ENCODE measurements around the gene OR51M1. TPM values are rescaled to one million over a fixed set of nuclear protein-coding genes. Genes with fewer than 3 reads are reported as not detected.
"Not testable (repeated sequence)": the region's sequence is repeated elsewhere in the genome, so short reads cannot be mapped to it uniquely, and the experiment has no call there.

Gene OR51M1, protein sequence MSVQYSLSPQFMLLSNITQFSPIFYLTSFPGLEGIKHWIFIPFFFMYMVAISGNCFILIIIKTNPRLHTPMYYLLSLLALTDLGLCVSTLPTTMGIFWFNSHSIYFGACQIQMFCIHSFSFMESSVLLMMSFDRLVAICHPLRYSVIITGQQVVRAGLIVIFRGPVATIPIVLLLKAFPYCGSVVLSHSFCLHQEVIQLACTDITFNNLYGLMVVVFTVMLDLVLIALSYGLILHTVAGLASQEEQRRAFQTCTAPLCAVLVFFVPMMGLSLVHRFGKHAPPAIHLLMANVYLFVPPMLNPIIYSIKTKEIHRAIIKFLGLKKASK
- not detected for polyA plus RNA-seq (2012; ENCODE audit: low read depth, missing spikeins)

- FAIRE-seq (no peak), DNase-seq (ENCODE audit: insufficient read length, low spot score) (no peak)
- no peak for TF ChIP-seq POU2F2 (IDR thresholded peaks at IDR 0.05; ENCODE audit: low read depth, low read length)
- TF ChIP-seq PAX5 (IDR thresholded peaks at IDR 0.05; ENCODE audit: insufficient read depth, low read length, severe bottlenecking): no peak
- TF ChIP-seq SPI1 (IDR thresholded peaks at IDR 0.05; ENCODE audit: low read depth, low read length): no peak
- no peak for TF ChIP-seq POLR2A (IDR thresholded peaks at IDR 0.05; ENCODE audit: low read depth, low read length)
- TF ChIP-seq POLR2AphosphoS5 (IDR thresholded peaks at IDR 0.05; ENCODE audit: low read depth, low read length): no peak
Measured at GRCh38 chr11:5383576-5383975, at the start of gene OR51M1. Gene OR51M1 (plus strand): TSS chr11:5383812. CDS start chr11:5389399, 5,587 bp downstream.

DNA sequence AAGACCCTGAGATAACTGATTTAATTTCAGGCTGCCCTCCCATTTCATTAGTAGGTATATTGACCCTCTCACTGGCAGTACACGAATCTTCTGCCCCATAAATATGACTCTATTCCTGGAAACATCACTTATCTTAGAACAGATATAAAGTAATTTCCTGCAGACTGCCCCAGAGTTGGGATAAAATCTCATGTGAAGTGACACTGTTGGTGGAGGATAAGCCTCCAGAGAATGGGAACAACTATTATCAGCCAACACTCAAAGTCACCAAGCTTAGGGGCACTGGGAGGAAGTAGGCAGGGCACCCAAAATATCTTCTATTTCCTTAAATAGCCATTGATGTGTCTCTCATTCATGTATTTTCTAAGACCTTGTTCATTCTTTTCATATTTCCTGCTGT, 48.4 kb upstream of the OR51M1 start:
- FAIRE-seq: no peak
- no peak for DNase-seq (ENCODE audit: insufficient read length, low spot score)
- TF ChIP-seq TAF1 (IDR thresholded peaks at IDR 0.05; ENCODE audit: low read depth, low read length) (no peak), POLR2AphosphoS5 (IDR thresholded peaks at IDR 0.05; ENCODE audit: low read depth, low read length) (no peak), POLR2A (IDR thresholded peaks at IDR 0.05; ENCODE audit: low read depth, low read length) (no peak), POU2F2 (IDR thresholded peaks at IDR 0.05; ENCODE audit: low read depth, low read length) (no peak), PAX5 (IDR thresholded peaks at IDR 0.05; ENCODE audit: insufficient read depth, low read length, severe bottlenecking) (no peak), SPI1 (IDR thresholded peaks at IDR 0.05; ENCODE audit: low read depth, low read length) (no peak)

- no peak for DNase-seq (ENCODE audit: insufficient read length, low spot score)
- FAIRE-seq: no peak
- TF ChIP-seq POU2F2 (IDR thresholded peaks at IDR 0.05; ENCODE audit: low read depth, low read length): no peak
- TF ChIP-seq TAF1 (IDR thresholded peaks at IDR 0.05; ENCODE audit: low read depth, low read length): no peak
- no peak for TF ChIP-seq PAX5 (IDR thresholded peaks at IDR 0.05; ENCODE audit: insufficient read depth, low read length, severe bottlenecking)
Measured at GRCh38 chr11:5336331-5336730, 47.3 kb upstream of the OR51M1 start.

GRCh38 chr11:5337253-5337652, 46.4 kb upstream of the OR51M1 start:
- FAIRE-seq; DNase-seq (ENCODE audit: insufficient read length, low spot score): not testable (repeated sequence)

DNA sequence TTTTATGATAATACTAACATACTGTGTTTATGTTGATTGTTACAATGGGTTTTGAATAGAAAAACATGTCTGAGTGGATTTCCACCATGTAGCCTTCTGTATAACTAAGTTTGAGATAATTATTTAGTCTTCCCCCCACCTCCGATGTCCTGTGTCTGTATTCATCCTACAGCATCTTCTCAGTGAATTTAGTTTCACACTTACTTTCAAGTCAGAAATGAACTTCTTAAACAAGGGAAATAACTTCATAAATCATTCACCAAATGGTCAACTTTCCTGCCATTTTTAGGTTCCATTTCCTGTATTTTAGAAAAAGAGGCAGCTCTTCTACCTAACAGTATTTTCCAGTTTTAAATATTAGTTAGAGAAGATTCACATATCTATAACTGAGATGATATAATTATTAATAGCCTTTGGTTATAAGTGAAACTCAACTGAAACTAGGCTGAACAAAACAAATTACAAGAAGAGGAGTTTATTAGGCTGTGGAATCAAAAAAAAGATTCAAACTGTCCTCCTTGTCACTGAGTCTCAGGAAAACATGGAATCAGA, 43.8 kb upstream of the OR51M1 start:
- TF ChIP-seq POLR2AphosphoS5 (IDR thresholded peaks at IDR 0.05; ENCODE audit: low read depth, low read length): no peak
- TF ChIP-seq PAX5 (IDR thresholded peaks at IDR 0.05; ENCODE audit: insufficient read depth, low read length, severe bottlenecking): no peak
- TF ChIP-seq POU2F2 (IDR thresholded peaks at IDR 0.05; ENCODE audit: low read depth, low read length): no peak
- no peak for TF ChIP-seq TAF1 (IDR thresholded peaks at IDR 0.05; ENCODE audit: low read depth, low read length)
- no peak for TF ChIP-seq SPI1 (IDR thresholded peaks at IDR 0.05; ENCODE audit: low read depth, low read length)
- no peak for TF ChIP-seq POLR2A (IDR thresholded peaks at IDR 0.05; ENCODE audit: low read depth, low read length)
- DNase-seq (ENCODE audit: insufficient read length, low spot score) (no peak), FAIRE-seq (no peak)

DNA sequence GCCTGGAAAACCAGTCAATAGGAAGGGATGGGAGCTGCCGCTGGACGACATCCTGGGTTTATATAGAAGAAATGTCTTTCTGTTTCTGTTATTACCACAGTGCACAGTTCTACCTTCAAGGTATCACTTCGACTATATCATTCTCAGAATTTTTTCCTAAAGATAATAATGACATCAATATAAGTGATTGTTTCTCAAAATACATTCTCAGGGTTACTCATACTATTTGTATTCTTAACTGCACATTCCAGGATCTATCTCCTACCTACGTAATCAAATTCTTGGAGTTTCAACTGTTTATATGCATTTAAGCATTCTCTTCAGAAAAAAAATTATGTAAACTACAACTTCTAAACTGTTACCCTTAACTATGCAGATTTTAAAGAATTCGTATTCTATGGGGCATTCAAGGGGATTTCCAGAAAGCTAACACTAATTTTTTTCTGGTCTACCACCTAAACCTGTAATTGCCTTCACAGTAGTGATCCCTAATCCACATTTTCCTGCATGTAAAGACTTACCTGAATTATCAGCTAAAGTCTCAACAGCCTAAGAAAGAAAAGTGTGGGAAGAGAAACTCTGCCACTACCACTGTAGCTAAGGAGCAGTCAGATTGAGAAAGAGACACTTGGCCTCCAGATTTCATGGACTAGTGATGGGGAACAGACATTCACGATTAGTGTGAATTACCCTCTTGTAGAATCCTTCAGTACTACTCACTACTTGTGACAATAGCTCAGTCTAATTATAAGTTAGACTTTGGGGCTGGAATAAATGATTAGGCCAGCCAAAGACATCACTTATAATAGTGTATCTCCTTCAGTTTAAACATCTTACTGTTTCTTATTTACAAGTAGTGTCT, 39.9 kb upstream of the OR51M1 start, which contains the start of gene OR51B5:
OR51B5 (minus strand) TSS at position 51 of the 862 bp plus-strand sequence; CDS start at position 51, 0 bp downstream.
- TF ChIP-seq TAF1 (IDR thresholded peaks at IDR 0.05; ENCODE audit: low read depth, low read length) (no peak), PAX5 (IDR thresholded peaks at IDR 0.05; ENCODE audit: insufficient read depth, low read length, severe bottlenecking) (no peak), POLR2AphosphoS5 (IDR thresholded peaks at IDR 0.05; ENCODE audit: low read depth, low read length) (no peak), POU2F2 (IDR thresholded peaks at IDR 0.05; ENCODE audit: low read depth, low read length) (no peak), POLR2A (IDR thresholded peaks at IDR 0.05; ENCODE audit: low read depth, low read length) (no peak), SPI1 (IDR thresholded peaks at IDR 0.05; ENCODE audit: low read depth, low read length) (no peak)
- FAIRE-seq (no peak), DNase-seq (ENCODE audit: insufficient read length, low spot score) (no peak)

- FAIRE-seq (no peak), DNase-seq (ENCODE audit: insufficient read length, low spot score) (no peak)
- TF ChIP-seq PAX5 (IDR thresholded peaks at IDR 0.05; ENCODE audit: insufficient read depth, low read length, severe bottlenecking) (no peak), POU2F2 (IDR thresholded peaks at IDR 0.05; ENCODE audit: low read depth, low read length) (no peak), SPI1 (IDR thresholded peaks at IDR 0.05; ENCODE audit: low read depth, low read length) (no peak), POLR2A (IDR thresholded peaks at IDR 0.05; ENCODE audit: low read depth, low read length) (no peak), TAF1 (IDR thresholded peaks at IDR 0.05; ENCODE audit: low read depth, low read length) (no peak), POLR2AphosphoS5 (IDR thresholded peaks at IDR 0.05; ENCODE audit: low read depth, low read length) (no peak)
Measured at GRCh38 chr11:5345831-5346230, 37.8 kb upstream of the OR51M1 start.

GRCh38 chr11:5348551-5349194, 34.9 kb upstream of the OR51M1 start:
- FAIRE-seq: no peak
- no peak for TF ChIP-seq POLR2AphosphoS5 (IDR thresholded peaks at IDR 0.05; ENCODE audit: low read depth, low read length)
- no peak for TF ChIP-seq PAX5 (IDR thresholded peaks at IDR 0.05; ENCODE audit: insufficient read depth, low read length, severe bottlenecking)
- TF ChIP-seq TAF1 (IDR thresholded peaks at IDR 0.05; ENCODE audit: low read depth, low read length): no peak
- DNase-seq (ENCODE audit: insufficient read length, low spot score): no peak

DNA sequence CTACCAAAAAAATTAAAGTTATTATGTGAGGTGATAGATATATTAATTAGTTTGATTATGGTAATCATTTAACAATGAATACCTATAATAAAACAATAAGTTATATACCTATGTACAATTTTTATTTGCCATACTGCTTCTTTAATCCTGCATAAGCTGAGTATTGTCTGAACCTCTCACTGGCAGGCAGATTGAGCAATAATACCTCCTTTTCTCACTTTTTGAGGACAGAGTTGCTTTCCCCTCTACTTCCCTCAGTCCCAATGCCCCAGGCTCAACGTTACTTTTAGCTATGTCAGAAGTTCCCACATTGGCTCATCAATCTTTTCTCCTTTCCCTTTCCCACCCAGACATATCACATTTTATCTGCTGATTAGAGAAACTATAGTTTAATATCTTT, 34.1 kb upstream of the OR51M1 start:
- FAIRE-seq: no peak
- no peak for DNase-seq (ENCODE audit: insufficient read length, low spot score)
- TF ChIP-seq TAF1 (IDR thresholded peaks at IDR 0.05; ENCODE audit: low read depth, low read length) (no peak), SPI1 (IDR thresholded peaks at IDR 0.05; ENCODE audit: low read depth, low read length) (no peak), PAX5 (IDR thresholded peaks at IDR 0.05; ENCODE audit: insufficient read depth, low read length, severe bottlenecking) (no peak), POLR2AphosphoS5 (IDR thresholded peaks at IDR 0.05; ENCODE audit: low read depth, low read length) (no peak), POLR2A (IDR thresholded peaks at IDR 0.05; ENCODE audit: low read depth, low read length) (no peak), POU2F2 (IDR thresholded peaks at IDR 0.05; ENCODE audit: low read depth, low read length) (no peak)

Measured in GM12891 (cell line).